GM19397 (cell line): ENCODE results near the gene PRKD1.

Source experiments
- ATAC-seq: cut with Tn5 transposase; IDR thresholded peaks from one replicate; pipeline ENCODE4 v1.9.1; 2021; ENCODE audit warnings: mild to moderate bottlenecking, moderate library complexity; ENCODE audit not compliant: unreplicated experiment

PRKD1 gene

GRCh38 chr14:29687071-29687765 is 240.4 kb downstream of the PRKD1 start:
- no peak for ATAC-seq

DNA sequence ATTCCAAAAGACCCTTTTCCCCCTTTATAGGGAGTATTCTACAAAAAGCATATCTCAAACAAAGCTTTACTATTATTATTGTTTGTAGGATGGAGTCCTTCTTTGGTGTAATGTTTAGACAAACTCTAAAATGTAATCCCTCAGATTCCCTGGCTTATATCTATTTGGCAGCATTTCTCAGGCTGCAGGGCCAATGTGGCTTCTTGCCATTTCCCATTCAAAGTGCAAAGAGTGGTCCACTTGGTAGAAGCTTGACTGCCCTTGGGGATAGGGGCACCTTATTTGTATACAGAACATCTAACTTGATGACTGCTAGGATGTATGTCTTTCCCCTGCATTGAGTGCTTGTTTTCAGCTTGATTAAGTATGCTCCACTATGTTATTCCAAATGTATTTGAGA is 242.7 kb downstream of the PRKD1 start:
- ATAC-seq: no peak

DNA sequence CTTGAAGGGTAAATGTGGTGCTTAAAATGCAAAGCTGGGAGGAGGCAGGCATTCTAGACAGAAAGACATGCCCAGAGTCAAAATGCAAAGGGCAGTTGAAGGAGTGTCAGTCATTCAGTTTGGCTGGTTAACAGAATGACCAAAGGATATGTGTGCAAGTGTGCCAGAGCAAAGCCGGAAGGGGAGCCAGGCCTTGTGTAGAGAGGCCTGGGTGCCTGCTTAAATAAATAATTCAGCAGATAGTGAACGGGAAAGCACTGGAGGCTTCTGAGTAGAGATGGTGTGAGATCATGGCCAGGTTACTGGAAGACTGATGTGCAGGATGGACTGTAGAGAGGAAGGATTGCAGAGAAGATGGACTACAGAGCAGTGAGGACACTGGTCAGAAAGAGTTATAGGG is 244.9 kb downstream of the PRKD1 start:
- no peak for ATAC-seq

DNA sequence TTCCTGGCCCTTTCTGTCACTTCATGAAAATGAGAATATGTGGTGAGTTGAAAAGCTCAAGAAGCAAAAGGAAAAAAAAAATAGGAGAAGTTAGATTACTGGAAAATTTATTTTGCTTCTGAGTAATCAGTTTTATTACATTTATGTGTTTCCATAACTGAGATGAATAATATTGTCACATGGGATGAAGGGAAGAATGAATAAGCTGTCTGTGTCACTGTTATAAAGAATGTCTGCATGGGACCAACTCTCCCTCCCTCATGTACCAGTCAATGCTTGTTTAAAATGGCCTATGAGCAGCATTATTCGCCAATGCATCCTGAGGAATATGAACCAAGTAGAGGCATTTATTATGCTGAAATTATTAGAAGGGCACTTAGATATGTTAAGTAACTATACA is 246.3 kb downstream of the PRKD1 start:
- ATAC-seq: no peak

GRCh38 chr14:29674566-29675285 is 252.9 kb downstream of the PRKD1 start:
- ATAC-seq: no peak

- ATAC-seq: no peak
Observed at GRCh38 chr14:29672831-29673230, 254.8 kb downstream of the PRKD1 start.

DNA sequence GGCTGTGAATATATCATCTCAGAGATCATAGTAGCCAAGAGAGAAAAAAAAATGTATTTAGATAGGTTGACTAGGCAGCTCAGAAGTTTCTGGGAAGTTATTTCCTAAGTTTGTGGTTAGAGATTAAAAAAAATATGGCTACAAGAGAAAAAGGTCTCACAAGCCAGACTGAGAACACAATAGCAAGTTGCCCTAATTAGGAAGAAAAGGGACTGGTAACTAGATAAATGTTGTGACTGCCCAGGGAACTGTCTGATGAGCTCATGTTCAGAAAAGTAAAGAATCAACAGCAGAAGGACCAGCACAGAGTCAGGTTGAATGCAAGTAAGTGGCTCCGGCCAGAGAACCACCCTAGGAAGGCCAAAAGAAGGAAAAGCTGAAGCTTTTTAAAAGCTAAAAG is 256.6 kb downstream of the PRKD1 start:
- no peak for ATAC-seq

DNA sequence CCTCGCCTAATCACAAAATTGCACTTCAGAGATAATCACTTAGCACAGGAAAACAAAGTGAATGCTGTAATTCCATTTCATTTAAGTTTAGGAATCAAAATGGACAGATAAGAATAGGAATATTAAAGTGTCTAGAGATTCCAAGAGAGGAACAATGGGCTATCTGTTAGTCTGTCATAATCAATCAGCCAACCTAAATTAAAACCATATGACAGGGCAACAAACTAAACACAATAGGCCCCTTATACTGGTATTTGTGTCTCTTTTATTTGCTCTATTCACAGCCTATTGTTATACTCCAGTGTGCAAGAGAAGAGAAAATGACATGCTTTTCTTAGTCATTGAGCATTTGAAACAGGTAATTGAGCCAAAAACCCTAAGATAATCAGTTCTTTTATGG is 259.4 kb downstream of the PRKD1 start:
- no peak for ATAC-seq

DNA sequence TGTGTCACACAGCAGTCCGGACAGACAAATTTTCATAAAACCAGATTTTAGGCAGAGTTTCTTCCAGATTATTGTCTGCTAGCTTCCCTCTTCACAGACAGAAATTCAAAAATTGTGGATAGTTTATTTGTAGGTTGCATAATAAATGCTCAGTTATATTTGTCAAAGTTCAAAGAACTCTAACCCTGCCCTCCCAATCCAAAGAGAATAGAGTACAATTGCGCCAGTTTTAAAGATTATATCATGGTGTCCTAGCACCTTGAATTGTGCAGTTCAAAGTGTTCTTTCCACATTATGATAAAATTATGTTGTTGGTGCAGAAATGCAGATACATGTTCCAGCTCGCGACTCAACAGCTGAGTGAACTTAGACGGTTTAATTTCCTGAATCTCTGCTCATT is 263.1 kb downstream of the PRKD1 start:
- no peak for ATAC-seq

DNA sequence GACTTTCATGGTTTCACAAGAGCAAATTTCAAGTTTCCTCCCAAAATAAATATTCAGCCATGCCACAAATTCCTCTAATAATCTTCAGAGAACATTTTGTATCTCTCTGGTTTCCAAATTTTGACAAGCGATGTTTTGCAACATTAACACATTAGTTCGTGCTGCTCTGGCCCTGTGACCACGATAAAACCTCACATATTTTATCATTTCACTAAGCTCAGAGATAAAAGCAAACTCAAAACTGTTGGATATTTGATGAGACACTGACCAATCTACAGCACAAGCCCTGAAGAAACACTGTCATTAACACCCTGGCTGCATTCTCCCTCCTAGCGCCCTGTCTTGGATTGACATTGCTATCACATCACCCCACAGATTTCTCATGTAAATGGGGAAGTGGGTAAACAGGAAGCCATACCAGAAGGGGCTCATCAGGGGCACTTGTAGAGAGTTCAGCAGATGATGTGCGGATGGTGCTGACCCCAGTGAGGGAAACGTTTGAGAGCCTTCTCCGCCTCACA is 264.3 kb downstream of the PRKD1 start:
- no peak for ATAC-seq

DNA sequence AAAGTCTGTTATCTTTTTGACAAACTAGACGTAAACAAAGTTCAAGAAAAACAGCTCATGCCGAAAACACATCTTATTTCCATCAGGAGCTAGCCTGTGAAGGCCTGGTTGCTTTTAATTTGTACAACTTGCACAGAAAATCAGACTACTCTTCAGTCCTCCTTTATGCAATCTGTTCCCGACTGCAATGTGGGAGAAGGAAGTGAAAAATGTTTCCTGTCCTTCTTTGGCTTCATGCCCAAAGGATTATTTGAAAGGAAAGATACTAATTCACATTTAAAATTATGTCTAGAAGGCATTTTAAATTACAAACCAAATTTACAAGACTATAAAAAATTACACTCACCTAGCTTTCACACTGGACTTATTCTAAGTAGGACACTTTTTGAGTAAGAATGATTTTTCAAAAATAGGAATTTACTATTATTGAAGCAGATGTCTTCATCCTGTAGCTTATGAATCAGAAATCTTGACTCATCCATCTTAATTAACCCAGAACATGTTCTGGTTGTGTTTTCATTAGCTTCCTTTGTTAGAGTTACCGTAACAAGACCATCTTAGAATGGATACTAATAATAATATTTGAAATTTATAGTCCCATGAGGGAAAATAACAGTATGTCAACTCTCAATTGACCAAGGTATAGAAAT is 272.6 kb downstream of the PRKD1 start:
- no peak for ATAC-seq

DNA sequence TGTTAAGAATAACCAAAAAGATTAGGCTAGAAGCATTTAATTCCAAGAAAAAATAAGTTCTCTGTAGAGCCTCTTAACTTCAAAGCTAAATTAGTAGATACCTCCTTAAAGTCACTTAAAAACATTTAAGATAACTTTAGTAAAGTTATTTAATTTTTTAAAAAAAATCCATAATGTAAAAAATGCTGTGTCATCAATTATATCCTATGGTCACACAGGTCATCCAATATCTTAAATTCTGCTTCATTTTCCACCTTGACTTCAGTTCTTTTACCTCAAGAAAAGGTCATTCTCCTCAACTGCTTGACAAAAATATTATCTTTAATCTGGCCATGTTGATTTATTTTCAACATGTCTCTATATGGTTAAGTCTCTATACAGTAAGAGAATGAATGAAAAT is 274.3 kb downstream of the PRKD1 start:
- no peak for ATAC-seq

GRCh38 chr14:29652571-29652970 is 275.1 kb downstream of the PRKD1 start:
- ATAC-seq: no peak

DNA sequence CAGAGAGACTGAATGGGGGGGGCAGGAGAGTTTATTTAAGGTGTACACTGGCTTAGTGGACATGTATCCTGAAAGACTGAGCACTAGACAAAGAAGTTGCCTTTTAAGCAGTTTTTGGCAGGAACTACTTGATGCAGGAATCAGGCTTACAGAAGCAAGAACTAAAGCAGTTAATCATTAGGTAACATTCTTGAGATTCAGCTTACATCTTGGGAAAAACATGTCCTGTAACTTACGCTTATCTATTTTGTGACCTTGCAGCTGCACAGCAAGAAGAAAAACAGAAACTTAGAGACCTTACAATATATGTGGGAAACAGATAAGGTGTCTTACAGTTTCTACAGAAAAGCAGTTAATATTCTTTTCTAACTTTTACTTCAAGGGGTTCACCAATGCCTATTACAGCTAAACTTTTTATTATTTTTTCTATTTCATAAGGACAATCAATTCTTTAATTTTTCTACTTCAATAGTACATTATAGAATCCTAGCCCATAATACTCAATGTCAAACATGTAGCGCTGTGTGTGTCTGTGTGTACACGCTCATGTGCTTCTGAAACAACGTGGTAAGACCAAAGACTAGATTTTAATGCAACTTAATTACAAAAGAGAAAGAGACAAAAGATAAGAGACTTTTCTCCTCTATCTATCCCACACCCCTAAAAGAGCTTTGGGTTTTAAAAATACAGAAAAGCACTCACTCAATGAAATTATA is 276.9 kb downstream of the PRKD1 start:
- no peak for ATAC-seq

DNA sequence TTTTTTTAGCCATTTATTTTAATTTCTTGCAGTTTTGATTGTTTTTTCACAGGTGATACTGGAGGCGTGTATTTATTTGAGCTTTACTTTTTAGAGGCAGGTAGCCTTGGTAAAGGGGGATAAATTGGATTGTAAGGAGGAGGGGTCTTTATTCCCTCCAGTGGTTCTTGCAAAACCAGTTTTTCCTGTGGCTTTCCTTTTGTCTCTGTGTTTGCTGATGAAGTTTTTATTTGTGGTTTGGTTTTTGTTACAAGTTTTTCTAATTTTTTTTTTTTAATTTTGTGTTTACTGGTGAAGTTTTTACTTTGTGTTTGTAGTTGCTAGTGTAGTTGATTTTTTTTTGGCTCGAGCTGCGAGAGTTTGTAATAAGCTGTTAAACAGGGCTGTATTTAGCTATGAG is 278.5 kb downstream of the PRKD1 start:
- no peak for ATAC-seq

GRCh38 chr14:29648045-29648444 is 279.6 kb downstream of the PRKD1 start:
- ATAC-seq: no peak

GRCh38 chr14:29645117-29645516 is 282.5 kb downstream of the PRKD1 start:
- ATAC-seq: no peak

DNA sequence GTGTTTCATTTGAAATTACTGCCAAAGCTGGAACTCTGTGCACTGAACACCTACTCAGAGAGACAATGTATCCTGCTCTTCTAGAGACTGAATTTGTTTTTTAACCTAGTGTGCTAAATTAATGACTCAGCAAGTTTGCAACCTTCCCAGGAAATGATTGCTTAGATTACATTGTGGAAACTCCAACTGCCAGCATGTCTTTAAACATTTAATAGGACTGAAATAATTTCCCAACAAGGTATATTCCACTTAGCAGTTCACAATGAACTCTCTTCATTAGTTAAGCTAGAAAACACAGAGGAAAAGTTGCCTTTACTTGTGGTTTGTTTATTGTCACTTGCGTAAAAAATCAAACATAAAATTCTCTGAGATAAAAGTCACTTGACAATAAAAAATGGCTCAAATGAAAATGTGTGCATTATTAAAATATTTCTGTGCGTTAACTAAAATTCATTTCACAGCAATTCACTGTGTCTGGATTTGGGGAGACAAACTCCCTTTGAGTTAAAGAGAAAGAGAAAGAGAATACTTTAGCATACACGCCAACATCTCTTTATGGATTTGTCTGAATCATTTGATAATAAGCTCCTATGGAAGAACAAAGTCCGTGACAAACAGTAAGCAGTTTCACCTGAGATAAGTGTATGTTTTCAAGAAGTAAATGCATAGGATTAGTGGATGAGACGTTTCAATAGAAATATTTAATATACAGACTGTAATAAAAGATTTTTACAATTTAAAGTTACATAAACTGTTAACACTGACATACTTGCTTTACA is 284.0 kb downstream of the PRKD1 start:
- ATAC-seq: no peak

DNA sequence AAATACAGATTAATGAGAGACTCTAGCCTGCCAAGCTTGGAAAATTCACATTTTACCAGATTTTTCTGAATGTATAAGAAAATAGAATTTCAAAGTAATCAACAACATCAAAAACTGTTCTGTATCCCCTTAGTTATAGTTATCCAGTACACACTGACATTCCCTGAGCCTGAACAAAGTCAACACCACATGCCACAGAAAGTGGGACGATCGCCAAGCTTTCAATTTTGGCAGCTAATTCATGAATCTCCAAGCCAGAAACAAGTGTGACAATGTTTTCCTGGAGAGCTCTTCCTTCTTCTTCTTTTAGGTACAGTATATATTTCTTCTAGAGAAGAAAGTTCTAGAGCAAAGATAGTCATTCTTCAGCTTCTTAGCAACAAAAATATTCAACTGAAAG is 290.2 kb downstream of the PRKD1 start:
- ATAC-seq: no peak

DNA sequence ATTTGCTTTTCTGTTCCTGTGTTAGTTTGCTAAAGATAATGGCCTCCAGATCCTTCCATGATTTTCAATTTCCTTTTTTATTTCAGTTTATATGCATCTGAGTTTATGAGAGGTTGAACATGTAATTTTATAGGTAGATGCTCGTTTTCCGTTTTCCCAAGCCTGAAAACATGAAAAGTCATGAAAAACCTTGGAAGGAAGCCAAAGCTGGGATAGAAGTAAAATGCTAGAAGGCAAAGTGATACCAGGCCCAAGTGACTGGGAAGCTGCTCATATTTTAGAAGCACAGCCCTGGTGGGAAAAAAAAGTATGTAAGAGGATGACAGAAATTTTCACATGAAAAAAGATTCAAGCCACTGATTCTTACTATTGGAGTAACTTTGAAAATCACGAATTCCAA is 290.8 kb downstream of the PRKD1 start:
- no peak for ATAC-seq
